PC-9 (cell line): ENCODE results near the gene WIPI1.

Source experiments
- CTCF ChIP-seq: fragments of 200-600 bp; sonication (generic); conservative IDR thresholded peaks from 2 replicates; pipeline ENCODE4 v1.6.1; 2017; ENCODE audit warnings: mixed run types, antibody characterized with exemption, mild to moderate bottlenecking, moderate library complexity
- EZH2 ChIP-seq: fragments of 200-600 bp; sonication (generic); IDR thresholded peaks from 2 replicates; pipeline ENCODE4 v1.8.0; 2017; ENCODE audit warnings: antibody characterized with exemption, low read depth

DNA sequence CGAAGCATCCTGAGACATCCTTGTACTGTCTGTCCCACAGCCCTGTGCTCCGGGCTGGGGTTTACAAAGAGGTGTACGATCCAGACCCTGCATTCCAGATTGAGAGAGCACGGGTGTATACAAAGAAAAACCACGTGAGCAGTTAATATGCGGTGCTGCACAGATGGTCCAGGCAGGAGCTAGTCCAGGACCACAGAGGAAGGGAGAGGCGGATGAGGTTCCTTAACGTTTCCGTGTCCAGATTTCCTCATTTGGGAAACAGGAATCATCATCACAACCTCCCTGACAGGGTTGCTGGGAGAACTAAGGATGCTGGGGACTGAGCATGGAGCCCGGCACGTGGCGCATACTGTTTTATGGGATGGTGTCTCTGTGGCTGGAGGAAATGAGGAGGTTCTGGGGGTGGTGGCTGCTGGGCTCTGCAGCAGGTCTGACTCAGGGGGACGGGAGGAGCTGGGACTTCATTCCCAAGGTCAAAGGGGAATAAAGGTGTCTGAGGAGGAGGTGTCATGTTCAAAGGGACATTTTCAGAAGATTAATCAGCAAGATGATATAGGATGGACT, 26.2 kb downstream of the WIPI1 start:
- TF ChIP-seq CTCF (no peak), EZH2 (no peak)
